GM12875 (cell line): Measurements from ENCODE around the gene TROAP.
"Not testable (repeated sequence)": the region's sequence is repeated elsewhere in the genome, so short reads cannot be mapped to it uniquely, and the experiment has no call there.

Experiments used
- H3K4me3 ChIP-seq: one replicate; pipeline ENCODE4 v1.5.1; 2011; ENCODE audit warnings: low read depth, low read length, control low read depth
- CTCF ChIP-seq: IDR thresholded peaks from 2 replicates; pipeline ENCODE4 v1.5.1; 2011; ENCODE audit warnings: low read depth, mild to moderate bottlenecking, control low read depth, inconsistent platforms, low read length, moderate library complexity, borderline replicate concordance; ENCODE audit not compliant: insufficient read depth

Gene TROAP

GRCh38 chr12:49279706-49280159 is 43.3 kb upstream of the TROAP start:
- H3K4me3 ChIP-seq: no peak overlapping the region
- no peak for TF ChIP-seq CTCF

GRCh38 chr12:49280545-49280944 is 42.5 kb upstream of the TROAP start:
- H3K4me3 ChIP-seq: not testable (repeated sequence)

GRCh38 chr12:49282302-49282701 is 40.8 kb upstream of the TROAP start:
- TF ChIP-seq CTCF: no peak
- H3K4me3 ChIP-seq: no peak overlapping the region

- H3K4me3 ChIP-seq: not testable (repeated sequence)
These were observed 40.2 kb upstream of the TROAP start for GRCh38 chr12:49282740-49283375.

GRCh38 chr12:49283541-49284429 is 39.3 kb upstream of the TROAP start:
- no peak overlapping the region for H3K4me3 ChIP-seq
- 0 out of 2 replicates have a peak, but pooled peaks have one; percentile 2 for TF ChIP-seq CTCF

- H3K4me3 ChIP-seq: no peak overlapping the region
- TF ChIP-seq CTCF: no peak
These were observed 38.4 kb upstream of the TROAP start for GRCh38 chr12:49284672-49285071.

- no peak overlapping the region for H3K4me3 ChIP-seq
- no peak for TF ChIP-seq CTCF
These were observed 35.2 kb upstream of the TROAP start for GRCh38 chr12:49287876-49288275.

GRCh38 chr12:49288412-49288853 is 34.6 kb upstream of the TROAP start:
- H3K4me3 ChIP-seq: no peak overlapping the region
- TF ChIP-seq CTCF: peak; percentile 73
